Hepatic stellate cell (primary cell): Measurements from ENCODE around the gene PPP1R13B.

Experiments used
- DNase-seq: peaks from one replicate; pipeline ENCODE4 v3.0.0; 2011; ENCODE audit warnings: low spot score

PPP1R13B gene

GRCh38 chr14:103744621-103745395, 102.6 kb downstream of the PPP1R13B start:
- no peak for DNase-seq

GRCh38 chr14:103743691-103744090, 103.7 kb downstream of the PPP1R13B start:
- no peak for DNase-seq

- DNase-seq = no peak
Observed at GRCh38 chr14:103742499-103743255, 104.7 kb downstream of the PPP1R13B start.

GRCh38 chr14:103741876-103742275, 105.5 kb downstream of the PPP1R13B start:
- DNase-seq = no peak

DNA sequence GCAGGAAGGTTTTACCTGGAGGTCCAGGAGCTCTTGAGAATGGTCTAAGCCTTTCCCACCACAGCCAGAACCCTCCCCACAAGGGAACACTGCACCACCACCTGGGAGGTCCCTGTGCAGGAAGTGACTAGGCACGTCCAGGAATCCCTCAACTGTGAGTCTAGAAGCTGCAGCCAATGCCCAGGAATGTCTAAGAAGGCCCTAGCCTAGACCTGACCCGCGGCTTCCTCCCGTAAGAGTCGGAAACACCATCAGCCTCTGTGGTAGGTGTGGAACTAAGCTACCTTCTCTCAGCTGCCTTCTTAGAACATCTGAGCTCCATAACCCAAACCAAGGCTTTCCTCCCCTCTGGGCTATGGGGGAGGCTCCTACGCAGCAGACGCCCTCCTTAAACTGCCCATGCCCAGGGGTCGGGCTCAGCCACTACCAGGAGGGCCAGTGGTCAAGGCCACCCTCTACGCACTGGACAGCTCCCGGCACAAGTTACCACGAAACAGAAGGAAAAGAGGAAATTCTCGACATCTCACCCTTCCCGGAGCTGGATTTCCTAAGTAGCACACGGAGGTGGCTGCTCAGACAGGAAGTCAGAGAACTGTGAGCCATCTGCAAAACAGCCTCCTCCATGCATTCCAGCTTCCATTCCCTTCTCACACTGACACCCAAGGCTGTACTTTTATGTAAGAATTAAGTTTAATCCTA, 106.2 kb downstream of the PPP1R13B start:
- DNase-seq = no peak

GRCh38 chr14:103739793-103740501, 107.4 kb downstream of the PPP1R13B start:
- no peak for DNase-seq

DNA sequence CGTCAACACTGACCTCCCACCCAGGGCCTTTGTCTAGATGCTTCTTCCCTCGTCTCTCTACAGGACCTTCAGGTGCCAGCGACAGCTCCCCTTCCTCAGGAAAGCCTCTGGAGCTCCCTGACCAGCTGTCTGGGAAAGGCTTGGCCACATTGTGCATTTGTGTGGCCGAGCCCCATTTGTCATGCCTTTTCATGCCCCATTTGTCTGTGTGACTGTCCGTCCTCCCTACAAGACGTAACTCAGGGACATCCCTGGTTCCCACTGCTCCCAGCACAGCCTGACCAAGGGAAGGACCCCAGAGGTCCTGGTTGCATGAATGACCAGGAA, 107.9 kb downstream of the PPP1R13B start:
- DNase-seq = no peak

DNA sequence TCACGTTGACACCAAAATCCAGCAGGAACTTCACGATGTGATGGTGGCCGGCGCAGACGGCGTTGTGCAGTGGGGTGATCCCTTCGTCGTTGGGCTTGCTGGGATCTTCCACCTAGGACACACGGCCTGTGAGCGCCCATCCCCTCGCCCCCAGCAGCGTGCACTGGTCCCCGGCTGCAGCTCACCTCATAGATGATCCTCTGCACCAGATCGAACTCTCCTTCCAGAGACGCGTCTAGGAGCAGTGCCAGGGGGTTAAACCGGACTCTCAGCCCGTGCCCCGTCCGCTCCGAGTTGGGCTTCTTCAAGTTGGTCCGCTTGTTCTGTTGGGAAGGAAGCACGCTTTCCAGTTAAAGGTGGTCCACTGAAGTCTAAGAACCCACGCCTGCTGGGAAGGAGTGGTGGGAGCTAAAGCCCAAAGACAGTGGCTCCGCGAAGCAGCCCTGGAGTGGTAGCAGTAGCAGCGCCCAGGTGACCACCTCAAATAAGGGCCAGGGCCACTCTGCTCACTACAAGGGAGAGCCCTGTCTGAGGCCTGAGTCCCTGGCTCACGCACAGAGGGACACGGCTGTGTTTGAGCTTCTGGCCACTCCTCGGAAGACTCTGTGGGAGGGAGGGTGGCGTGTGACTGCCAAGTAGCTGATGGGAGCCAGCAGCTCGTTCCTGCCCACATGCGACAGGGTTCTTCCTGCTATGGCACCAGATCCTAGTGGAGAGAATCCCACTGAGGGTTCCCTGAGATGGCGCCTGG, 108.5 kb downstream of the PPP1R13B start:
- no peak for DNase-seq

DNA sequence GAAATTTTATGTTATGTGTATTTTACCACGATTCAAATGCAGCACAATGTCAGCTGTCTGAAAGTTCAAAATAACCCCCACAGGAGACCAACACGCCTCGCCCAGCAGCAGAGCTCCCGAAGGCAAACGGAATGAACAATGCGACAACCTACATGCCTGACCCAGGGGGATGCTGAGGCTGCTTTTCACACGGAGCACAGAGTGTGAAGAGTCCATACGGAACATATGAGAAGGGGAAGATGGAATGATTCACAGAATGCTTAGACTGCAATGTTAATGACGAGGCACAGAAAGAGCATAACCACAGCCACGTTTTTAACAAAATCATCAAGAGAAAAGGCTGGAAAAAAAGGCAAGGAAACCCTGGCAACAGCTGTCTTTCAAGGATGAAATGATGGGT, 109.2 kb downstream of the PPP1R13B start:
- DNase-seq = no peak

DNA sequence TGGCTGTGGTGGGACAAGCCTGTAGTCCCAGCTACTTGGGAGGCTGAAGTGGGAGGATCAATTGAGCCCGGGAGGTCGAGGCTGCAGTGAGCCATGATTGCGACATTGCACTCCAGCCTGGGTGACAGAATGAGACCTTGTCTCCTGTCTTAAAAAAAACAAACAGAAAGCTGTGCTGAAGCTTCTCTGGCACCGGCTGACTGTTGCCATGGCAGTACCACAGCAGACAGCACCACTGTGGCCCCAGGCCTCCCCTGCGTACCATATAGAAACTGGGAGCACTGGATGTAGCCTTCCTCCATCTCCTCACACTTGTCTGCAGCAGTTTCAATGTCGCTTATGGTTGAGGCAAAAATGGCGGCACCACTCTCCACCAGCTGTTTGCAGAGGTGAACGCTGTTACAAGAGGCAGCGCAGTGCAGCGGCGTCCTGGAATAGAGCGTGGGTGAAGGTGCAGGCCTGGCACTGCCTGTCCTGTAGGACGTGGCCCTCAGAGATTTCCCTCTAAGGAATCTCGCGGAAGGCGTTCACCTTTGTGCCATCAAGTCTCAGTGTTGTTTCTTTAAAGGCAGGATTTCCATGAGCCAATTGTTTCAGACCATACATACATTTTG, 109.8 kb downstream of the PPP1R13B start:
- DNase-seq = no peak

GRCh38 chr14:103736546-103737431, 110.6 kb downstream of the PPP1R13B start:
- no peak for DNase-seq

DNA sequence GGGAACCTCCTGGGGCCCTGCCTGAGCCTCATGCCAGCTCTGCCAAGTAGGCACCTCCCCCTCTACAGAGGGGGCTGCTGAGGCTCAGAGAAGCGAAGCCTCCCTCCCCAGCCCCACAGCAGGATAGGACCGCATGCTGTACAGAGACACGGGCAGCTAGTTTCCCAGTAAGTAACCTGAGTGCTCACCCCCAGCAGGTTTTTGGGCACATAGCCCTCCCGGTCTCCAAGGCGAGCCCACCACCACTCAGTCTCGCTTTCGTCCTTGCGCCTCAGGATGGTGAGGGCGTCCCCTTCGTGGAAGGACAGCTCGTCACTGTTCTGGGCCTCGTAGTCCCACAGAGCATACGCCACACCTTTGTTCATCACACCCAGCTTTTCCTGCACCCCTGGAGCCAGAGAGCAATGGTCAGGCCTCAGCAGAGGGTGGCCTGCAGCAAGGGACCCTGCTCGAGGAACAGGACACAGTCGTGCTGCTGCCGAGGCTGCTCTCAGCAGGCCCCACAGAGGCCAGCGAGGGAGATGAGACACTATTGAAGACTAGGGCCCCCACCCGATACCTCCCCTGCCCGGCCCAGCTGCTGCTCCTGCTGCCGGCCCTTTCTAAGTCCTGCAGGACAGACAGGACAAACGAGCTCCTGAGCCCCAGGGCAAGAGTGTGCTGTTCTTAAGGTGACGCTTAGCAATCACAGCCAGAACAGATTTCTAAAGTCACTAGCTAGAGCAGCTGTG, 111.4 kb downstream of the PPP1R13B start:
- DNase-seq = no peak

DNA sequence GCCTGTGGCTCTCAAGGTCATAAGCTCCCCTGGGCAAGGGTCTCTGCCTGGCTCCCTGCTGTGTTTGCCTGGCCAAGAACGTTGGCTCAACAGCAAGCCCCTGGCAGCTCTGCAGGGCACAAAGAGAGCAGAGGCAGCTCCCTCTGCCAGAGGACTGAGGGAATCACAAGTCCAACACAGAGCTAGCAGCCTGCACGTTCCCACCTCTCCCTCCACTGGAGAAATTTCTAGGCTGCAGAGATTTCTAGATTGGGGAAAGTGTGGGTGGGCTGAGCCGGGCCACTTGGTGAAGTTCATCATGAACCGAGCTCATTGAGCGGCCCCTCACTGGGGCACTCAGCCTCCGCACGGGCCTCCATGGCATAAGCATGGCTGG, 111.9 kb downstream of the PPP1R13B start:
- no peak for DNase-seq

- DNase-seq = no peak
Observed at GRCh38 chr14:103735022-103735421, 112.4 kb downstream of the PPP1R13B start.

DNA sequence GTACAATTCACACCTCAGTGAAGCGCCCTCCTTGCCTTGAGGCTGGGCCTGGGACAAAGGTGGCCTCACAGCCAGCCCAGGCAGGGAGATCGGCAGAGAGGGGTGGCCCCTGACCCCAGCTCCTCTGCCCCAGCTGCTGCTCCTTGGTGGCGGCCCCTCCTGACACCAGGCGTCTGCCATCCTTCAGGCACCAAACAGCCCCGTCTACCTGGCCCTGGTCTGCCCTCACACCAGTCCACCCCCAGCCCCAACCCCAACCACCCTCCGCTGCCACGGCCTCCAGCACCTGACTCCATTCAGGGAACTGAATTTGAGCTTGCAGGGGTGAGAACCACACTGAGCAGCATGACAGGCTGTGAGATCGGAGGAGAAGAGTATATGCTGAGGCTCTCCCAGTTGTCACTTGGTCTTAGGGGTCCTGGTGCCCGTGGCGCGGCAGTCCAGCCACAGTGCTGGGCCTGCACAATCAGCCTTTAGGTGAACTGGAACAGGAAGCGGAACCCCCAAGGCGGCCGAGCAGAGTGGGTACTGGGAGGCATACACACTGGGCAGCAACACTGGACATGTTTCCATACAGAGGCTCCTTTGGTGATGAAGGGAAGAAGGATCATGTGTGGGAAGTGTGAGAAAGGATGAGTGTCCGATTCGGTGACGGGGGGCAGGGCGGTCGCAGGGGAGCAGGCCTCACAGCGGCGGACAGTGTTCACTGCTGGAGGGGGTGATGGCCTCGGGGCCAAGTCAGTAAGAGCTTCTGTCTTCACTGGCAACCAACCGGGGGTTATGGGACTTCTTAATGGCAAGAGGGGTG, 113.1 kb downstream of the PPP1R13B start:
- no peak for DNase-seq

- no peak for DNase-seq
Observed at GRCh38 chr14:103733651-103734050, 113.7 kb downstream of the PPP1R13B start.

- no peak for DNase-seq
Observed at GRCh38 chr14:103732868-103733620, 114.3 kb downstream of the PPP1R13B start.
